GM10266 (cell line): Measurements from ENCODE around the gene PHYKPL.

Experiments
- DNase-seq: peaks from one replicate; pipeline ENCODE4 v3.0.0; 2012; ENCODE audit errors: extremely low spot score
- TF ChIP-seq, protein P1 (sequence below): IDR thresholded peaks from 2 replicates; pipeline ENCODE4 v1.5.1; 2012; ENCODE audit warnings: mild to moderate bottlenecking, low read depth; ENCODE audit not compliant: control insufficient read depth, insufficient read depth; ENCODE audit errors: missing control alignments

The PHYKPL gene

DNA sequence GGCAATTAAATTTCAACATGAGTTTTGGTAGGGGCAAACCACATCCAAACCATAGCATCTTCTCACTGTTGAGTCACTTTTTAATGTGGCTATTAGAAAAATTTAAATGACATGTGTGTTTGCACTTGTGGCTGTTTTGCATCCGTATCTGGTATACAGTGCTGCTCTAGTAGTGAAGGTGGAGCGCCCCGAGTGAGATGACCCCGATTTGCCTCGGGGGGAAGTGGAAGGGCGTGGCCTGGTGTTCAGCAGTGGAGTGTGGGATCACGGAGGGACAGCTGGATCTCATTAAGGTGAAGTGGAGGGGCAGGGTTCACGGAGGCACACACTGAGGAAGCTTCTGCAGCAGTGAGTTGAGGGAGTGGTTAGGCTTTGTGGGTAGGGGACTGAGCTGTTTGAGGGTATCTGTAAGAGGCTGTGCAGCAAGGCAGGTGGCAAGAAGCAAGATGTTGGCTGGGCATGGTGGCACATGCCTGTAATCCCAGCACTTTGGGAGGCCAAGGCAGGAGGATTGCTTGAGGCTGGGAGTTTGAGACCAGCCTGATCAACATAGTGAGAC, 39.3 kb downstream of the PHYKPL start:
- no peak for DNase-seq
- TF ChIP-seq, protein P1, sequence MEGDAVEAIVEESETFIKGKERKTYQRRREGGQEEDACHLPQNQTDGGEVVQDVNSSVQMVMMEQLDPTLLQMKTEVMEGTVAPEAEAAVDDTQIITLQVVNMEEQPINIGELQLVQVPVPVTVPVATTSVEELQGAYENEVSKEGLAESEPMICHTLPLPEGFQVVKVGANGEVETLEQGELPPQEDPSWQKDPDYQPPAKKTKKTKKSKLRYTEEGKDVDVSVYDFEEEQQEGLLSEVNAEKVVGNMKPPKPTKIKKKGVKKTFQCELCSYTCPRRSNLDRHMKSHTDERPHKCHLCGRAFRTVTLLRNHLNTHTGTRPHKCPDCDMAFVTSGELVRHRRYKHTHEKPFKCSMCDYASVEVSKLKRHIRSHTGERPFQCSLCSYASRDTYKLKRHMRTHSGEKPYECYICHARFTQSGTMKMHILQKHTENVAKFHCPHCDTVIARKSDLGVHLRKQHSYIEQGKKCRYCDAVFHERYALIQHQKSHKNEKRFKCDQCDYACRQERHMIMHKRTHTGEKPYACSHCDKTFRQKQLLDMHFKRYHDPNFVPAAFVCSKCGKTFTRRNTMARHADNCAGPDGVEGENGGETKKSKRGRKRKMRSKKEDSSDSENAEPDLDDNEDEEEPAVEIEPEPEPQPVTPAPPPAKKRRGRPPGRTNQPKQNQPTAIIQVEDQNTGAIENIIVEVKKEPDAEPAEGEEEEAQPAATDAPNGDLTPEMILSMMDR, result no peak

DNA sequence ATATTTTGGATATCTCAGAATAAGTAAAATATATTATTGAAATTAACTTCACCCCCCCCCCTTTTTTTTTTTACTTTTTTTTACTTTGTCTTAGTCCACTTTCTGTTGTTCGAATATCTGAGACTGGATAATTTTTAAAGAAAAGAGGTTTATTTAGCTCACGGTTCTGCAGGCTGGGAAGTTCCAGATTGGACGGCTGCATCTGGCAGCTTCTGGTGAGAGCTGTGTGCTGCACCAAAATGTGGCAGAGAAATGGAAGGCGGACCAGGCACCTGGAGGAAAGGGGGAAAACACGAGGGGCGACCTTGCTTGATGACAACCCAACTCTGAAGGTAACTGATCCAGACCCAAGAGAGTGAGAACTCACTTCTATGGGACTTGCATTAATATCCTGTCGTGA, 39.8 kb downstream of the PHYKPL start:
- TF ChIP-seq, protein P1, result no peak
- no peak for DNase-seq

DNA sequence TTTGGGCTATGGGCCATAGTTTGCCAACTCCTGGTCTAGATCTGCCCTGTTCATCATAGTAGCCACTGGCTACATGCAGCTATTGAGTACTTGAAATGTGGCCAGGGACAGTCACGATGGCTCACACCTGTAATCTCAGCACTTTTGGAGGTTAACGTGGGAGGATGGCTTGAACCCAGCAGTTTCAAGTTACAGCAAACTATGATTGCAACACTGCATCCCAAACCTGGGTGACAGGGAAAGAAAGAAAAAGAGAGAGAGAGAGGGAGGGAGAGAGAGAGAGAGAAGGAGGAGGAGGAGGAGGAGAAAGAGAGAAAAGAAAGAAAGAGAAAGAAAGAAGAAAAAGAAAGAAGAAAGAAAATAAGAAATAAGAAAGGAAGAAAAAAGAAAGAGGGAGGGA, 40.4 kb downstream of the PHYKPL start:
- no peak for DNase-seq
- TF ChIP-seq, protein P1, result no peak

DNA sequence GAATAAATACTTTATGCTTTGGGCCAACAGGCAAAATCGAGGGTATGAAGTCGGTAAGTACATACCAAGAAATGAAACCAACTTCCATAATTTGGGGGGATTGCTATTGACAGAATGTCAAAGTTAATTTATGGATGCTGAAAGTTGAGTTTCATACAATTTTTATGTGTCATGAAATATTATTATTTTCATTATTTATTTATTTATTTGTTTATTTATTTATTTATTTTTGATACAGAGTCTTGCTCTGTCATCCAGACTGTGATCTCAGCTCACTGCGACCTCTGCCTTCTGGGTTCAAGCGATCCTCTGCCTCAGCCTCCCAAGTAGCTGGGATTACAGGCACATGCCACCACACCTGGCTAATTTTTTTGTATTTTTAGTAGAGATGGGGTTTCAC, 40.9 kb downstream of the PHYKPL start:
- no peak for DNase-seq
- TF ChIP-seq, protein P1, result no peak

DNA sequence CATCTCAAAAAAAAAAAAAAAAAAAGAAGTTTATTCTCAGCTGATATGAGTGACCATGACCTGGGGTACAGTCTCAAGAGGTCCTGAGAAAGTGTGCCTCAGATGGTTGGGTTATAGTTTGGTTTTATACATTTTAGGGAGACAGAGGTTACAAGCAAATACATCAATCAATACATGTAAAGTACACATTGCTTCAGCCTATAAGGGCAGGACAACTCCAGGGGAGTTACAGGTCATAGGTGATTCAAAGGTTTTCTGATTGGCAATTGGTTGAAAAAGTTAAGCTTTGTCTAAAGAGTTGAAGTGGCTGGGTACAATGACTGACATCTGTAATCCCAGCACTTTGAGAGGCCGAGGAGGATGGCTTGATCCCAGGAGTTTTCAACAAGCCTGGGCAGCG, 43.2 kb downstream of the PHYKPL start:
- TF ChIP-seq, protein P1, result no peak
- DNase-seq, result no peak

DNA sequence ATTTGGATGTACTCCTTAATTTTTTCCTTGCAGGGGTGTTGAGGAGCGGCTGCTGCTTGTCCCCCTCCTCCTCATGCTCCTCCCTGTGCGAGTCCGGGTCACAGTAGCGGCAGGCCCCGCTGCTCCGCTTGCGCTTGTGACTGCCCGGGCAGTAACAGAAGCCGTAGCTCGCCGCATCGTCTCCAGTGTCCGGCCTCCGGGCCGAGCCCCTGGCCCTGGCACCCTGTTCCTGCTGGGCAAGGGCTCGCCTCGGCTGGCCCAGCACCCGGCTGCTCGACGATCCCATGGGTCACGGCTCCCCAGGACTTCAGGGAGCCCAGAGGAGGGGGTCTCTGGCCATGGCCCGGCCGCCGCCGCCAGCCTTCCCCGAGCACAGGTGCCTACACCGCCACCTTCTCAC, 45.6 kb downstream of the PHYKPL start, which contains the start of gene GMCL2:
GMCL2 (minus strand) TSS at position 358 of the 400 bp plus-strand sequence; CDS start at position 286, 72 bp downstream.
- TF ChIP-seq, protein P1, result no peak
- DNase-seq, result no peak

DNA sequence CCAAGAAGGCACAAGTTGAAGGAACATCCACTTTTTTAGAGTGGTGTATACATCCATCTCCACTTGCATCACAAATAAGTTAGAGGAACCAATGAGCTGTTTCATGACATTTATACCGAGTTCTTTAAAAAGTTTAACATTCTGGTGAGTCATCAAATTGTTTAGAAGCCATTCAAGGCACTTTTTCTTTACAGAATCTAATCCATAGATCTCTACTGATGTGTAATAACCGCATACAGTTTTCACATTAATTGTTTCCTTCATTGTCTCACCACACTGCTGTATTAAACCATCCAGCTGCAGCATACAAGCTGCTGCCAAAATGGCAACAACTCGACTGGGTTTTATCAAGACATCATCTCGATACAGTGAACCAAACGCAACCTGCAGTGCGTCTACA, 46.2 kb downstream of the PHYKPL start:
- TF ChIP-seq, protein P1, result no peak
- no peak for DNase-seq
